HG03060 (cell line): ENCODE data around the gene EHD2.
"Not testable (repeated sequence)": the region's sequence is repeated elsewhere in the genome, so short reads cannot be mapped to it uniquely, and the experiment has no call there.

Experiments used
- ATAC-seq: cut with Tn5 transposase; IDR thresholded peaks from one replicate; pipeline ENCODE4 v1.9.1; 2021; ENCODE audit warnings: low read depth, moderate number of reproducible peaks; ENCODE audit not compliant: unreplicated experiment

The EHD2 gene

GRCh38 chr19:47711652-47712242 is 1.5 kb upstream of the EHD2 start:
- ATAC-seq, result no peak

GRCh38 chr19:47714339-47714738 is 1.1 kb downstream of the EHD2 start:
- ATAC-seq, result no peak

GRCh38 chr19:47714855-47715254 is 1.6 kb downstream of the EHD2 start:
- ATAC-seq, result not testable (repeated sequence)

- no peak for ATAC-seq
These were observed 3.2 kb downstream of the EHD2 start for GRCh38 chr19:47716270-47716937.

GRCh38 chr19:47718415-47719046 is 5.3 kb downstream of the EHD2 start:
- not testable (repeated sequence) for ATAC-seq

GRCh38 chr19:47719047-47719859 is 6.0 kb downstream of the EHD2 start:
- no peak for ATAC-seq

- ATAC-seq, result no peak
These were observed 7.6 kb downstream of the EHD2 start for GRCh38 chr19:47720669-47721422.

- ATAC-seq, result no peak
These were observed 10.3 kb downstream of the EHD2 start for GRCh38 chr19:47723581-47723940.

- ATAC-seq, result no peak
These were observed 12.7 kb downstream of the EHD2 start for GRCh38 chr19:47725759-47726401.

GRCh38 chr19:47726467-47726866 is 13.2 kb downstream of the EHD2 start:
- no peak for ATAC-seq

GRCh38 chr19:47728295-47728694 is 15.1 kb downstream of the EHD2 start:
- ATAC-seq, result not testable (repeated sequence)

GRCh38 chr19:47729468-47729798 is 16.2 kb downstream of the EHD2 start:
- no peak for ATAC-seq

GRCh38 chr19:47729799-47730520 is 16.7 kb downstream of the EHD2 start:
- ATAC-seq, result no peak

GRCh38 chr19:47730521-47730889 is 17.3 kb downstream of the EHD2 start:
- no peak for ATAC-seq

- no peak for ATAC-seq
These were observed 17.7 kb downstream of the EHD2 start for GRCh38 chr19:47730910-47731309.

GRCh38 chr19:47735131-47735530 is 21.9 kb downstream of the EHD2 start:
- no peak for ATAC-seq

- no peak for ATAC-seq
These were observed 27.8 kb downstream of the EHD2 start for GRCh38 chr19:47740866-47741519.

- ATAC-seq, result no peak
These were observed 28.4 kb downstream of the EHD2 start for GRCh38 chr19:47741544-47742140.

GRCh38 chr19:47742634-47743033 is 29.4 kb downstream of the EHD2 start:
- no peak for ATAC-seq
